ENCODE results near the gene GSK3B. TPM values are rescaled to one million over a fixed set of nuclear protein-coding genes. Genes with fewer than 3 reads are reported as not detected.

The GSK3B gene
- total and polyA plus RNA-seq, 2 donors (not counting 1 experiment from before 2014, with no cell fraction given) = 37.3 to 44.8 TPM

- H3K9ac ChIP-seq (ENCODE audit: insufficient read depth, low read length) = no peak overlapping the region
- no peak overlapping the region for H3K27ac ChIP-seq (ENCODE audit: insufficient read depth, low read length)
- H4K20me1 ChIP-seq (ENCODE audit: control insufficient read depth, extremely low read depth, insufficient read depth, low read length) = peaks cover 1% of the 10 kb centered on the region
- no peaks in the 10 kb centered on the region for H3K79me2 ChIP-seq (ENCODE audit: control insufficient read depth, insufficient read depth, low read length)
- H3K27me3 ChIP-seq (ENCODE audit: control insufficient read depth, insufficient read depth, low read length) = no peaks in the 10 kb centered on the region
- no peaks in the 10 kb centered on the region for H3K36me3 ChIP-seq (ENCODE audit: control insufficient read depth, insufficient read depth, low read length)
- no peak for DNase-seq (ENCODE audit: low read depth in 2 of 2)
- TF ChIP-seq CTCF (conservative IDR thresholded peaks at IDR 0.05 in 1 of 2, IDR thresholded peaks at IDR 0.05 in 1 of 2; ENCODE audit: low read depth in 1 of 2, low read length in 2 of 2) (no peak), EZH2 (IDR thresholded peaks at IDR 0.05; ENCODE audit: low read length, missing control alignments) (no peak)
- no peak overlapping the region for H2AFZ ChIP-seq (ENCODE audit: low read length)
- H3K4me2 ChIP-seq (ENCODE audit: extremely low read depth, insufficient read depth, low read length) = no peak overlapping the region
- no peaks in the 10 kb centered on the region for H3K4me1 ChIP-seq (ENCODE audit: control insufficient read depth, extremely low read depth, insufficient read depth, low read length)
- no peaks in the 10 kb centered on the region for H3K9me3 ChIP-seq (ENCODE audit: control insufficient read depth, insufficient read depth, low read depth, low read length)
- H3K4me3 ChIP-seq (replicated peaks in 1 of 4; ENCODE audit: control extremely low read depth in 1 of 4, insufficient read depth in 1 of 4, low read depth in 3 of 4, low read length in 4 of 4) = no peak overlapping the region
These were observed 267.3 kb downstream of the GSK3B start for GRCh38 chr3:119826711-119827608.

GRCh38 chr3:119825820-119826219 is 268.4 kb downstream of the GSK3B start:
- Histone ChIP-seq H3K4me2 (ENCODE audit: extremely low read depth, insufficient read depth, low read length) (no peak overlapping the region), H3K36me3 (ENCODE audit: control insufficient read depth, insufficient read depth, low read length) (no peaks in the 10 kb centered on the region), H2AFZ (ENCODE audit: low read length) (no peak overlapping the region), H3K79me2 (ENCODE audit: control insufficient read depth, insufficient read depth, low read length) (no peaks in the 10 kb centered on the region), H3K9ac (ENCODE audit: insufficient read depth, low read length) (no peak overlapping the region), H3K27ac (ENCODE audit: insufficient read depth, low read length) (no peak overlapping the region), H3K4me1 (ENCODE audit: control insufficient read depth, extremely low read depth, insufficient read depth, low read length) (no peaks in the 10 kb centered on the region), H4K20me1 (ENCODE audit: control insufficient read depth, extremely low read depth, insufficient read depth, low read length) (peaks cover 1% of the 10 kb centered on the region), H3K27me3 (ENCODE audit: control insufficient read depth, insufficient read depth, low read length) (no peaks in the 10 kb centered on the region), H3K9me3 (ENCODE audit: control insufficient read depth, insufficient read depth, low read depth, low read length) (no peaks in the 10 kb centered on the region), H3K4me3 (replicated peaks in 1 of 4; ENCODE audit: control extremely low read depth in 1 of 4, insufficient read depth in 1 of 4, low read depth in 3 of 4, low read length in 4 of 4) (no peak overlapping the region)
- no peak for DNase-seq (ENCODE audit: low read depth in 2 of 2)
- TF ChIP-seq EZH2 (IDR thresholded peaks at IDR 0.05; ENCODE audit: low read length, missing control alignments) = no peak
- TF ChIP-seq CTCF (conservative IDR thresholded peaks at IDR 0.05 in 1 of 2, IDR thresholded peaks at IDR 0.05 in 1 of 2; ENCODE audit: low read depth in 1 of 2, low read length in 2 of 2) = no peak

GRCh38 chr3:119819806-119820205 is 274.4 kb downstream of the GSK3B start:
- Histone ChIP-seq H3K9ac (ENCODE audit: insufficient read depth, low read length) (no peak overlapping the region), H3K27ac (ENCODE audit: insufficient read depth, low read length) (no peak overlapping the region), H3K4me1 (ENCODE audit: control insufficient read depth, extremely low read depth, insufficient read depth, low read length) (no peaks in the 10 kb centered on the region), H2AFZ (ENCODE audit: low read length) (no peak overlapping the region), H3K4me3 (replicated peaks in 1 of 4; ENCODE audit: control extremely low read depth in 1 of 4, insufficient read depth in 1 of 4, low read depth in 3 of 4, low read length in 4 of 4) (no peak overlapping the region), H3K79me2 (ENCODE audit: control insufficient read depth, insufficient read depth, low read length) (no peaks in the 10 kb centered on the region), H4K20me1 (ENCODE audit: control insufficient read depth, extremely low read depth, insufficient read depth, low read length) (no peaks in the 10 kb centered on the region), H3K9me3 (ENCODE audit: control insufficient read depth, insufficient read depth, low read depth, low read length) (no peaks in the 10 kb centered on the region), H3K36me3 (ENCODE audit: control insufficient read depth, insufficient read depth, low read length) (no peaks in the 10 kb centered on the region), H3K27me3 (ENCODE audit: control insufficient read depth, insufficient read depth, low read length) (peaks cover 6% of the 10 kb centered on the region), H3K4me2 (ENCODE audit: extremely low read depth, insufficient read depth, low read length) (no peak overlapping the region)
- TF ChIP-seq CTCF (conservative IDR thresholded peaks at IDR 0.05 in 1 of 2, IDR thresholded peaks at IDR 0.05 in 1 of 2; ENCODE audit: low read depth in 1 of 2, low read length in 2 of 2) = no peak
- TF ChIP-seq EZH2 (IDR thresholded peaks at IDR 0.05; ENCODE audit: low read length, missing control alignments) = no peak
- DNase-seq (ENCODE audit: low read depth in 2 of 2) = peak in 1 of 2 donors; percentile 6

All from fibroblast of lung (primary cell).